OCI-LY7 (cell line): ENCODE data around the gene COMMD1. TPM values are rescaled to one million over a fixed set of nuclear protein-coding genes. Genes with fewer than 3 reads are reported as not detected.

Experiments
- BruUV-seq: library from RNA; stranded (reverse); fragments of 400-500 nt; replicated peaks from 2 replicates; lab custom pipeline; 2021; lab: Mats Ljungman, UMichigan
- CTCF ChIA-PET: fragments of 300-600 bp; sonication (Branson Sonifier 250); formaldehyde crosslinking; loops from one replicate; lab custom pipeline; 2022; ENCODE audit warnings: antibody characterized with exemption; ENCODE audit not compliant: unreplicated experiment; lab: Charles Lee
- POLR2A ChIA-PET: fragments of 300-600 bp; sonication (Branson Sonifier 250); formaldehyde crosslinking; loops from one replicate; lab custom pipeline; 2022; ENCODE audit warnings: antibody characterized with exemption; lab: Charles Lee
- DNase-seq: peaks from one replicate; pipeline ENCODE4 v3.0.0-alpha.2; 2015; ENCODE audit warnings: low spot score
- H2AFZ ChIP-seq: fragments of 200-600 bp; sonication (generic), shearing (Covaris generic); 2 replicates; pipeline ENCODE4 v1.6.1; 2014; ENCODE audit warnings: mild to moderate bottlenecking, antibody characterized with exemption, low read length, moderate library complexity
- H3K27ac ChIP-seq: fragments of 200-600 bp; sonication (generic); 2 replicates; pipeline ENCODE4 v1.5.1; 2014; ENCODE audit warnings: mixed run types, low read depth, mild to moderate bottlenecking, moderate library complexity, low read length, inconsistent platforms; ENCODE audit not compliant: poor library complexity, severe bottlenecking
- H3K36me3 ChIP-seq: fragments of 200-600 bp; sonication (generic); 2 replicates; pipeline ENCODE4 v1.6.1; 2014; ENCODE audit warnings: mild to moderate bottlenecking, antibody characterized with exemption, low read length, moderate library complexity, mixed read lengths; ENCODE audit not compliant: insufficient read depth
- H3K4me1 ChIP-seq: fragments of 200-600 bp; sonication (generic); 2 replicates; pipeline ENCODE4 v1.5.1; 2014; ENCODE audit warnings: mild to moderate bottlenecking, low read length; ENCODE audit not compliant: insufficient read depth, poor library complexity, severe bottlenecking
- H3K4me2 ChIP-seq: fragments of 200-600 bp; sonication (generic); 2 replicates; pipeline ENCODE4 v1.6.1; 2014; ENCODE audit warnings: mild to moderate bottlenecking, low read length
- H3K4me3 ChIP-seq: fragments of 200-600 bp; sonication (generic); 2 replicates; pipeline ENCODE4 v1.5.1; 2014; ENCODE audit warnings: mild to moderate bottlenecking, low read depth, low read length; ENCODE audit not compliant: poor library complexity, severe bottlenecking
- H3K79me2 ChIP-seq: fragments of 200-600 bp; sonication (generic); 2 replicates; pipeline ENCODE4 v1.6.1; 2016; ENCODE audit warnings: low read depth, mild to moderate bottlenecking, low read length, moderate library complexity, mixed read lengths; ENCODE audit not compliant: insufficient read depth
- H3K9me2 ChIP-seq: fragments of 200-600 bp; sonication (generic); 2 replicates; pipeline ENCODE4 v1.6.1; 2016; ENCODE audit warnings: mild to moderate bottlenecking, low read length, mixed read lengths; ENCODE audit not compliant: insufficient read depth
- H3K9me3 ChIP-seq: fragments of 200-600 bp; sonication (generic); 2 replicates; pipeline ENCODE4 v1.6.1; 2014; ENCODE audit warnings: mild to moderate bottlenecking, mixed run types, low read length, mixed read lengths
- H4K20me1 ChIP-seq: fragments of 200-600 bp; sonication (generic); 2 replicates; pipeline ENCODE4 v1.6.1; 2014; ENCODE audit warnings: mild to moderate bottlenecking, antibody characterized with exemption, low read length, moderate library complexity, mixed read lengths; ENCODE audit not compliant: insufficient read depth
- CTCF ChIP-seq: fragments of 200-600 bp; sonication (generic); conservative IDR thresholded peaks from 2 replicates; pipeline ENCODE4 v1.5.1; 2014; ENCODE audit warnings: mild to moderate bottlenecking, antibody characterized with exemption, low read length, moderate library complexity, mixed read lengths
- EZH2phosphoT487 ChIP-seq: fragments of 200-600 bp; sonication (generic); IDR thresholded peaks from 2 replicates; pipeline ENCODE4 v1.6.1; 2018; ENCODE audit warnings: low read depth, borderline replicate concordance, mild to moderate bottlenecking, mixed run types, antibody characterized with exemption, low read length, moderate library complexity, mixed read lengths
- intact Hi-C: fragments of 100-400 bp; cut with micrococcal nuclease; formaldehyde crosslinking; loops from one replicate; pipeline ENCODE4 v1.10.0; 2022; ENCODE audit not compliant: unreplicated experiment
- total RNA-seq, 2 experiments: library from RNA; depleted of rRNA in 1 of 2; stranded (reverse); fragments of >200 nt in 1 of 2; shearing (Covaris generic) in 1 of 2; gene quantifications; 2 replicates each; pipeline ENCODE4 v1.2.3, GENCODE V29; 2014 to 2022

The COMMD1 gene
- total RNA-seq, 2 experiments from 2014 or later = 22.0 to 22.1 TPM

GRCh38 chr2:62099523-62100175 is 194.2 kb downstream of the COMMD1 start:
- ChIA-PET POLR2A (interaction anchor here (0.5 to 1.6 kb wide), 11 partner anchors 11 to 921 kb away, joined by 3 to 5 read pairs (median 3); no protein-coding TSS in a partner anchor), CTCF (no interaction called here)
- H3K4me3 ChIP-seq = peak overlapping the region; percentile 34
- TF ChIP-seq CTCF (no peak), EZH2phosphoT487 (no peak)
- intact Hi-C loops = no loop called here
- no peaks in the 10 kb centered on the region for H4K20me1 ChIP-seq
- peak overlapping the region; percentile 83 for H2AFZ ChIP-seq
- no peaks in the 10 kb centered on the region for H3K36me3 ChIP-seq
- peaks cover 30% of the 10 kb centered on the region for H3K4me1 ChIP-seq
- peak overlapping the region; percentile 15 for H3K27ac ChIP-seq
- H3K4me2 ChIP-seq = peak overlapping the region; percentile 66
- no TSS peak for BruUV-seq
- no peaks in the 10 kb centered on the region for H3K9me2 ChIP-seq
- no peaks in the 10 kb centered on the region for H3K79me2 ChIP-seq
- H3K9me3 ChIP-seq = no peaks in the 10 kb centered on the region
- DNase-seq = peak; percentile 49

GRCh38 chr2:62101886-62102285 is 196.4 kb downstream of the COMMD1 start:
- TF ChIP-seq CTCF (no peak), EZH2phosphoT487 (no peak)
- H2AFZ ChIP-seq = no peak overlapping the region
- H3K79me2 ChIP-seq = no peaks in the 10 kb centered on the region
- no peaks in the 10 kb centered on the region for H3K36me3 ChIP-seq
- CTCF ChIA-PET = no interaction called here
- H3K9me2 ChIP-seq = no peaks in the 10 kb centered on the region
- BruUV-seq = no TSS peak
- no peak overlapping the region for H3K4me3 ChIP-seq
- no peak overlapping the region for H3K27ac ChIP-seq
- H3K4me2 ChIP-seq = no peak overlapping the region
- intact Hi-C loops = no loop called here
- no peaks in the 10 kb centered on the region for H4K20me1 ChIP-seq
- DNase-seq = no peak
- H3K4me1 ChIP-seq = peaks cover 30% of the 10 kb centered on the region
- no peaks in the 10 kb centered on the region for H3K9me3 ChIP-seq
- POLR2A ChIA-PET = interaction anchor here (0.6 to 1.6 kb wide), 3 partner anchors 10 to 207 kb away, joined by 3 to 5 read pairs (median 3); no protein-coding TSS in a partner anchor

DNA sequence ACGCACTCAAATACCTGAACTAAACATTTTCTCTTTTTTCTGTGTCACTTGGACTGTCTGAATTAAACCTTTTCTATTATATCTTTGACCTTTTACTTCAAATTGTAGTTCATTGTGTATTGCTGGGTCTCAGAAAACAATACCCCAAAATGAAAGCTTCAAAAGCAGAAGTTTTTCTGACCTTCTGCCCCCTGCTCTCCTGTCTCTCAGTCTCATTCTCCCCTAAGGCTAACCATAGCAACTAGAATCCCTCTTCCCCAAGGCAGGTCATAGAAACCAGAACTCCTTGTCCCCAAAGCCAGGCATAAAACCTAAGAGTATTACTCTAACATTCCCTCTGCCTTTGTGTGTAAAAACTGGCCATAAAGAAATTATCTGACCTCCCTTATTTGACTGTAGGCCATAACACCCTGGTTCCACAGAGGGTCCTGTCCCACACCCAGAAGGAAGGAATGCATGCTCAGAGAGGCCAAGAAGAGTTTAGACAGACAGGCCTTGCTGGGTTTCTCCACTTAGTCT is 197.0 kb downstream of the COMMD1 start:
- no peak overlapping the region for H3K27ac ChIP-seq
- intact Hi-C loops = no loop called here
- CTCF ChIA-PET = no interaction called here
- H2AFZ ChIP-seq = no peak overlapping the region
- DNase-seq = no peak
- H3K36me3 ChIP-seq = no peaks in the 10 kb centered on the region
- BruUV-seq = no TSS peak
- peaks cover 27% of the 10 kb centered on the region for H3K4me1 ChIP-seq
- no peaks in the 10 kb centered on the region for H3K9me2 ChIP-seq
- no peaks in the 10 kb centered on the region for H3K9me3 ChIP-seq
- TF ChIP-seq CTCF (no peak), EZH2phosphoT487 (no peak)
- no peaks in the 10 kb centered on the region for H3K79me2 ChIP-seq
- no peaks in the 10 kb centered on the region for H4K20me1 ChIP-seq
- no peak overlapping the region for H3K4me3 ChIP-seq
- POLR2A ChIA-PET = interaction anchor here (0.6 to 1.6 kb wide), 4 partner anchors 10 to 77 kb away, joined by 3 to 5 read pairs (median 4); no protein-coding TSS in a partner anchor
- H3K4me2 ChIP-seq = no peak overlapping the region
